HG03457 (cell line): Measurements from ENCODE around the gene ASIC4.
A peak's percentile ranks its signal among the peaks of the same experiment; 100 is the strongest.

Experiments
- ATAC-seq: cut with Tn5 transposase; IDR thresholded peaks from one replicate; pipeline ENCODE4 v1.9.1; 2021; ENCODE audit warnings: moderate number of reproducible peaks; ENCODE audit not compliant: unreplicated experiment

The ASIC4 gene

DNA sequence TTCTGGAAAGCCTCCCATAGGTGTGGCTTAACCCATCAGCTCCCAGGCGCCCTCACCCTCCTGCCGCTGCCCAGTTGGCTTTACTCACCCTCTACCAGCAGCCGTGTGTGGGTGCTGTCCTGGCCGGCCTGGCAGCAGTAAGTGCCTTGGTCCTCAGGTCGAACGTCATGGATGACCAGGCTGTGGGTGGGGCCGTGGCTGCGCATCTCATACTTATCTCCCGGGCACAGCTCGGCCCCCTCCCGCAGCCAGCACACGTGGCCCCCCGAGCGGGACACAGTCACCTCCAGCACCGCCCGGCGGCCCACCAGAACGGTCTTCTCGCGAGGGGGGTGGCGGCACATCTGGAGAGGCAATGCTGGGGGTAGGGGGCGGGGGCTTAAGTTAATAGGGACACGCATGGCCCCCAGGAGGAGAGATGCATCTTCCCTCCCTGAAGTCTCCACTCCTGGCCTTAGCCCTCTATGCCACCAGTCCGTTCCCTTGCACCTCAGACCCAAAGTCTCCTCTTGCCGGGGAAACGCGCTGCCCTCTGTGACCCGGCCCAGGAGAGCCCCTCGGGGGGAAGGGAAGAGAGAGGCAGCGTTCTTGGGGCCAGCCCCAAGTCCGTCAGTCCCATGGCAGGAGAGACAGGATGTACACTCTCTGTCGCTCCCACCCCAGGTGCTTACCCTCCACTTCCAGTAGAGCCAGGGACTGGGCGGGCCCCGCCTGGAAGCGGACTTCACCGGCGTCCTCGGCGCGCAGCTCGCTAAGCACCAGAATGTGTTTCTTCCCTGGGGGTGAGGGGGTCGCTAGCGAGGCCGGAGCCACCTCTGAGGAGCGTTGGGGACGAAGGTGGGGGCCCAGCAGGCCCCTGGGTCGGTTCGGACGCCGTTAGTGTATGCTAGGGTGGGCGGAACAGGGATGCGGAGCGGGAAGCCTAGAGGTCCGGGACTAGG is 37.4 kb downstream of the ASIC4 start:
- ATAC-seq = no peak

DNA sequence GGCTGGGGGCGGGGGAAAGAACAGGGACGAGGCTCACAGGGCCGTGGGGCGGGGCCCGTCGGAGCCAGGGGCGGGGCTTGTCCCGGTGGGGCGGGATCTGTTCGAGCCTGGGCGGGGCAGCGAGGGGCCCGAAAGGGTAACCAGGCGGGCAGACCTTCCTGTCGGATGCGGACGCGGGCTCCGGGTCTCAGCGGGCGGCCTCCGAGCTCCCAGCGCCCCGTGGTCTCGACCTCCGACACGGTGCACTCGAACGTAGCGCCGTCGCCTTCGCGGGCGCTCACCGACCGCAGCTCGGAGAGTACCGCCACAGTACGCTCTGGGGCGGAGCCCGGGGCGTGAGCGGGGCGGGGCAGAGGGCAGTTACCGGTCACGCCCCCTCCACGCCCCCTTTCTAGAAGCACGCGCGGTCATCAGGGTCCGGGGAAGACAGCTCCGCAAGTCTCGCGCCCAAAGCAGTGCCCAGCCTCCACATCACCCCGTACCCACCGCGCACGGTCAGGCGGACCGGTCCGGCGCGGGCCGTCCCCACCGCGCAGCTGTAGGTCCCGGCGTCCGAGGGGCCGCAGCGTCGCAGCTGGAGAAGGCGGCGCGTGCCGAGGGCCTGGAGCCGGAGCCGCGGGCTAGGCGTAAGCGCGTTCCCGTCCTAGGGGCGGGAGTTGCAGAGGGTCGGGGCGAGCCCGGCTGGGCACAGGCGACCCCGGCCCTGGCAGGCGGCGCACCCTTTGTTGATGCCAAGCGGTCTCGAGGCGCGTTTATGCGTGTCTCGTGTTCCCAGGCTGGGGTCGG is 38.3 kb downstream of the ASIC4 start:
- peak; percentile 82 for ATAC-seq

DNA sequence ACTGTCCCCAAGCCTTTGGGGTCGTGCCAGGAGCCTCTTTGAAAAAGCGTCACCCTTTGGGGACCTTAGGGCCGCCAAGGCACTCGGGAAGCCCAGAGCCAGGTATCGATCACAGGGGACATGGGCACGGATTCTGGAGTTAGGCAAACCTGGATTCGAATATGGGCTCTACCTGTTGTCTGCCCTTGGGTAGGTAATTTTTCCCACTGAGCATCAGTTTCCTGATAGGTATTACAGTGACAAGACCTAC is 38.8 kb downstream of the ASIC4 start:
- no peak for ATAC-seq

DNA sequence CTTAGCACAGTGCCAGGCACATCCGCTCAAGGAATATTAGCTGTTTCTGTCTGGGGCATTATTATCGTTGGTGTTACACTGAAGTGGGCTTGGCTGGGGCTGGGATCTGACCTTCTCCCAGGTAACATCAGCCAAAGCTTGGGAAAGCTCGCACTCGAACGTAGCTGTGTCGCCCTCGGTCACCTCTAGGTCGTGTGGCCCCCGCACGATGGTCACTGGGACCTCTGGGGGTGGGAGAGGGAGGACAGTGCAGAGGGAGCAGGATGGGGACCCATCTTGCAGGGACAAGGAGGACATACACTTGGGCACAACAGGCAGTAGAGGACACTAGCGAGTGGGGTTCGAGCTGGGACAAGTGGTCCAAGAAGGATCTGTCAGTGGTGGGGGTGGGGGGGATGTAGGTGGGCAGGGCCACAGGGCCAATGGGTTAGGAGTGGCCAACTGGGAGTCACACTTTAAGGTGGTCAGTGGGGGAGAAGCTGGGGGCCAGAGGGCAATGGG is 39.2 kb downstream of the ASIC4 start:
- no peak for ATAC-seq

DNA sequence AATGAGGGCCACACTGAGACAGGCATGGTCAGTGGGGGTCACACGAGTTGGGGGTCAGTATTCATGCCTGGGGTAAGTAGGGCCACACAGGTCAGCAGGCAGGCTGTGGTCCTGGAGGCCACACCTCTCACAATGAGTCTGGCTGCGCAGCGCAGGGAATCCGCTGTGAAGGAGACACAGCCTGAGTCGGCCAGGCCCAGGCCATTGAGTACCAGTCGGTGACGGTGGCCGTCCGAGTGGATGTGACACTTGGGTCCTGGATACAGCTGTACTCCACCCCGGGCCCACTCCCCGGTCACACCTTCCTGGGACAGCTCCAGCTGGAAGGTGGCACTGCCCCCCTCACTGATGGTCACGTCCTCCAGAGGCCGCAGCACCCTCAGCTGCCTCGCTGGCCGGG is 40.1 kb downstream of the ASIC4 start:
- no peak for ATAC-seq

DNA sequence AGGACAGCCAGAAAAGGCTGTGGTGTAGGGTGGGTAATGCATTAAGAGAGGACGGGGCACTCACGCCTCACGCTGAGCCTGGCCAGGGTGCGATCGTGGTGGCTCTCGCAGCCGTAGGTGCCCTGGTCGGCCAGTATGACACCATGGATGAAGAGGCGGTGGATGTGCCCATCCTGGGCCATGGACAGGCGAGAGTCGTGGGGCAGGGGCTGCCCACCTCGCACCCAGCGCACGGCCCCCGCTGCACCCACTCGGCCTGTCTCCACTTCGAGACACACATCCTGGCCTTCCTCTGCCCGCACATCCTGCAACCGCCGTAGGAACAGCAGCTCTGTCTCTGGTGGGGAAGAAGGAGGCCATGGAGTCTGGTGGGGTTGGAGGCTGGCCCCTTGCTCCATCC is 41.7 kb downstream of the ASIC4 start:
- no peak for ATAC-seq

DNA sequence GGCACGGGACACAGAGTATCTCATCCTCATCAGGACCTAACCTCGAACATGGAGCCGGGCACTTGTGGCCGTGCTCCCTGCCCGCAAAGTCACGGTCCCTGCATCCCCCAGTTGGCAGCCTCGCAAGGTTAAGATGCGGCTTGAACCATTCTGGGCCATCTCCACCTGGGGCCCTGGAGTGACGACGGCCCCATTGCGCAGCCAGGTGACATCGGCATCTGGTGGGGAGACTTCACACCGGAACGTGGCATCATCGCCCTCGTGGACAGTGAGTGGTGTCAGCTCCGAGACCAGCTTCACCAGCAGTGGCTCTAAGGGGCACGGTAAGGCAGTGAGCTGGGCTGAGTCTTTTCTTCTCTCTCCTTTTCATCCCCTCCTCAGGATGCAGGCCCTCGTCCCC is 42.1 kb downstream of the ASIC4 start:
- no peak for ATAC-seq

DNA sequence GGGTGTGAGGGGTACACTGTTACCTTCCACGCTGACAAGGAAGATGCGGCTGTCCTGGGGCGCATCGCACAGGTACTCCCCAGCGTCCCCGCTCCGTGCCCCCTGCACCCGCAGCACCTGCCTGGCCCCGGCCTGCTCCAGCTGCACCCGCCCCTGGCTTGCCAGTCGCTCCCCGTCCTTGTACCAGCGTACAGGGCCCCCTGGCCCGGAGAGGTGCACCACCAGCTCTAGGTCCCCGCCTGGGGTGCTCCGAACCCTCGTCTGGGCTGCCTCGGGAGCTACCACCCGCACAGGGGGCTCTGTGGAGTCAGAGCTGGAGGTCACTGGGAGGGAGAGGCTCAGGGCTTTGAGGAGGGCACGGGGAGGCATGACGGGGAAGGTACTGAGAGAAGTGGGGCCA is 43.0 kb downstream of the ASIC4 start:
- ATAC-seq = no peak

DNA sequence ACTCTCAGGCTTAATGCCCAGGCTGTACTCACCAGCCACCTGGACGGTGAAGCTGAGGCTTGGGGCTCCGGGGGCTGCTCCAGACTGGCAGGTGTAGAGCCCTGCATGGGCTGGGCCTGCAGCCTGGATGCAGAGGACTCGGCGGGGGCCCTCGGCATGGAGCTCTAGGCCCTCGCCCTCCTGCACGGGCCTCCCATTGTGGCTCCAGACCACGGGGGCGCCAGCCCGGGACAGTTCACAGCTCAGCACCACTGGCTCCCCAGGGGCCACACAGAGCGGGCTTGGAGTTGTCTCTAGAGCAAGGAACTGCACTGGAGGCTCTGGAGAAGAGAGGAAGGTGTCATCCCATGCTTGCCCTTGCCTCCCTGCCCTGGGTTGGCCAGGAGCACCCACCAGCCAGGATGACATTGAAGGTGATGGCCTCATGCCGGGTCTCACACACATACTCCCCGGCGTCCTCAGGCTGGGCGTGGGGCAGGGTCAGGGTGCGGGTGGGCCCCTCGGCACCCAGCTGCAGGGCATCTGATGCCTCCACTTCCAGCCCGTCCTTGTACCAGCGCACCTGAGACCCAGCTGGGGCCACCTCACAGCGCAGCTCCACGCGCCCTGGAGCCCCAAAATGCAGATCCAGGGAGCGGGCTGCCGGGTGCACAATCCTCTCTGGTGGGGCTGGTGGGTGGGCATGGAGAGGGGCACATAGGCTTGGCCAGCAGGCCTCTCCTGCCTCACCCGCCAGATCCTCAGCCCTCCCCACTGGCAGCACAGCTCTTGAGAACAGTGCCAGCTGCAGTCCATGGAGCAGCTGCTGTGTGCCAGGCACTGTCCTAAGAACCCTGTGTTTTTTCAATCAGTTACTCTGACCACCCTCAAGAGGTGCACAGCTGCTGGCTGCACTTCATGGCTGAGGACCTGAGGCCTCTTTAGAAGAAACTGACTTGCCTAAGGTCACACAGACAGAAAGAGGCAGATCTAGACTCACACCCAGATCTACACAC is 43.8 kb downstream of the ASIC4 start:
- no peak for ATAC-seq

DNA sequence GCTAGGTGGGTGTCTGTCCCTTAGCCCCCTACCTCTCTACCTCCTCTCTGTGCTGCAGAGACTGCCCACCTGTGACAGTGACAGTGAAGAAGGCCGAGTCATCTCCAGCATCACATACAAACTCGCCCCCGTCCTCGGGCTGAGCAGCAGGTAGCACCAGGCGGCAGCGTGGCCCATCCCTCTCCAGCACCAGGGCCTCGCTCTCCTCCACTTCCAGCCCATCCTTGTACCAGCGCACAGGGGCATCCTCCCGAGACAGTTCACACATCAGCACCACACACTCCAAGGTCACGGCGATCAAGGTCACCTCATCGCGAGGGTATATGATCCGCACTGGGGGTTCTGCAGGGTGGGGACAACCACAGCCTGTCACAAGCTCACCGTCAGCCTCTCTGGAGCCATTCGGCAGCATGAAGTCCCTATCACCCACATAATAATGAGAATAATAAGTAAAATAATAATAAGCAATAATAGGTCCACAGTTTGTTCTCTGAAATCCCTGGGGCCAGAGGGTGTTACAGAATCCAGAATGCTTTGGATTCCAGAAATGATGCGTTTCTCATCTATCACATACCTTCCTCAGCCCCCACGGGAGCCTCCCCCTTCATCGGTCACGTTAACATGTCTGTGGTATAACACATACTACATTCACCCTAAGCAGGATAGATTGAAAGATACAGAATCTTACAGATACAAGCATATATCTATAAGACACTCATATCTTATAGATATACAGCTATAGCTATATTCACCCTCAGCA is 45.1 kb downstream of the ASIC4 start:
- no peak for ATAC-seq

DNA sequence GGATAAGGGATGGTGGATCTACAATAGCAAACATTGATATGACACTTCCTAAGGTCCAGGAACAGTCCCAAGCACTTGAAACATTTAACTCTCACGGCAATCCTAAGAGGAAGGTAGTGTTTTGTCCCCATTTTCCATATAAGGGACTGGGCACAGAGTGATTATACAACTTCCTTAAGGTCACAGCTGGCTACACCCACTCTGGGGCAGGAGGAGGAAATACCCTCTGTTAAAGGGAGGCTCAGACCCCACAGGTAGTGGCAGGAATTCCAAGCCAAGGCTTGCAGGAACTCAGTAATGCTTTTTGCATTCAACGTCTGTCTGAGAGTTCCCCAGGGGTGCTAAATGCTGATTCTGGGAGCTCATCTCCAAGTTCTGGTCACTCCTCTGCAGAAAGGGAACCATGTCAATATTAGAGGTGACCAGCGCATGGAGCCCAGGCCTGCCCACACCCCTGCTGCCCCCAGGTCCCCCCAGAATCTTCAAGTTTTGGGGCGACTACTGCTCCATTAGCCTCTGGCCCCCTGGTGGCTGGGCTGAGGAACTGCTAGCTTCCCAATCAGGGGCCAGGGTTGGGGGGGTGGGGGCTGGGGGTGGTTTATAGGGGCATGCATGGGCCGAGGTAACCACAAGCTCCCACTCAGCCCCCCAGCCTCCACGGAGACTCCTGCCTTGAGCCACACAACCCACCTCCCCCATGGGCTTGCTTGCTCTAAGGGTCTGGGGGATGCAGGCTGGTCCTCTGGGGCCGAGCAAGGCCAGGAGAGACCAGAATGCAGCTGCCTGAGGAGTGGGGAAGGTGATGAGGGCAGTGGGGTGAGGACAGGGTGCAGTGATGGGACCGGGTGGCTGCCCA is 46.0 kb downstream of the ASIC4 start:
- ATAC-seq = no peak

DNA sequence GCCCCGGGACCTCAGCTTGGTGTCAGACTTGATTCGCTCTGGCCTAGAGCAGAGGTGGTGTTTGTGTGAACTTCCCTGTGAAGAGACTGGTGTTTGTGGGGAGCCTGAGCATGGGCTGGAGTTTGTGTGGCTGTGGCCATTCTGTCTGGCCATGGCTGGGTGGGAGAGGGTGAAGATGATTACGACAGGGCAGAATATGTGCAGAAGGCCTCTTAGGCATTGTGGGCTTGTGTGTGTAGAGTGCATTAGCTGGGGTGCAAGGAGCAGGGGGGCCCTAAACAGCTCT is 46.6 kb downstream of the ASIC4 start:
- ATAC-seq = no peak

DNA sequence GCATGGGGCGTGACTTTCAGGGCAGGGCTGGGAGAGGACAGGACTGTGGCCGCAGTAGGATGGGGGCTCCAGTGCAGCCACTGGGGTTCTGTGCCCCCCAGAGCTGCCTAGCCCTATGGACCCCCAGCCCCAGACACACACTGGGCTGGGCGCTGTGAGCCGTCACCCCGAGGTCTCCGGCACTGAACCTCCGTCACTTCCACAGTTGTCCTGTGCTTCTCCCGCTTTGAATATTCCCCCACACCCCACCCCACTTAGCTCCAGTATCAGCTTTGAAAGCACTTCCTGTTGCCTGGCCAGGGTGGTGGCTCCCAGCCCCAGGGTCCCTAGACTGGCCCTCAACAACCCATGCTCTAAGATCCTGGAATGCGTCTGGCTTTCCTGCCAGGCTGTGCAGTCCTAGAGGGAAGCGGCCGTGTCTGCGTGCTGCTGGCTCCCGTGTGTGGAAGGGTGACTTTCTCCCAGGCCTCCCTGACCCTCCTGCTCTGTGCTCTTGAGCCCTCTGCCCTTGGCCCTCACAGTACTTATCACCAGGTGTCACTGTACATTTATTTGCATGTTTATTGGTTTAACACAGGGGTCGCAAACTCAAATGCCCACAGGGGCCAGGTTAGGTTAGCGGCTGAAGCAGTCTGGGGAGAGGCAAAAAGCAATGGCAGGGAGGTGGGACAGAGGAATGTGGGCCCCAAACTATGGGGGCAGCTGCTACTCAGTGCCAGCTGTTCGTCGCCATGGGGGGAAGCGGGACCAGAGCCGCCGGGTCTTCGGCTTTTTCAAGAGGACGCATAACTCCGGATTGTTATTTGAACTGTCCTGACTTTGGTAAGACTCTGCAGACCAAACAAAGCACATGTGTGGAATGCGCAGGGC is 47.1 kb downstream of the ASIC4 start:
- no peak for ATAC-seq

DNA sequence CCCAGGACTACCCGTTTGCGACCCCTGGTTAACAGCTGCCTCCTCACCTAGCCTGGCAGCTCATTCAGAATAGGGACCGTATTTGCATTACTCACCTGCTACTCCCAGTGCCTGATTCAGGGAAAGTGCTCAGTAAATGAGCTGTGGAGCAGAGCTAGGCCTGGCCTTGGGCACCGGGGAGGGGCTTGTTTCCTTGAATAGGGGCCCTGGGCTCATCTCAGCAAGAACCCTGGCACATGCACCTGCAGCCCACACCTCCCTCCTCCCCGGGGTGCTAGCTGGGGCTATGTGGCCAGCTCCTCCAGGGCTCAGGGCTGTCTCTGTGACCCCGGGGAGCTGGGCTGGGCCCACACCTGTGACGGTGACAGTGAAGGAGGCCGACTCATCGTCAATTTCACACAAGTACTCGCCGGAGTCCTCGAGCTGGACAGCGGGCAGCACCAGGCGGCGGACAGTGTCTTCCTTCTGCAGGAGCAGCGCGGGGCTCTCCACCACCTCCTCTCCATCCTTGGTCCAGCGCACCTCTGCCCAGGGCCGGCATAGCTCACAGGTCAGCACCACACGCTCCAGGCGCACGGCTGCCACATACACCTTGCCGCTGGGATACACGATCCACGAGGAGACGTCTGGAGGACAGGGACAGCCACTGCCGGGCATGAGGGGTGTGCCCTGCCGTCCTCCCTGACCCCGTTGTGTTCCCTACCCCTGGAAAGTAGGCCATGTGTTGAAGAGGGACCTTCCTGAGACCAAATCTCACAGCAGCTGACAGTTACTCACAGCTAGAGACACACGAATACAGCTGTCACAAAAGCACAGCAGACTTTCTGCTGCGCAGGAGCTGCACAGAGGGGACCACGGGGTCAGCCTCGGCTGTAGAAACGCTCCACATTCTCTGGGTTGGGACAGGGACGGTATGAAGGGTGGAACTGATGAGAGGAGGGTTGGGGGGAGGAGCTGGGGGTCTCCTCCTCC is 48.1 kb downstream of the ASIC4 start:
- no peak for ATAC-seq

DNA sequence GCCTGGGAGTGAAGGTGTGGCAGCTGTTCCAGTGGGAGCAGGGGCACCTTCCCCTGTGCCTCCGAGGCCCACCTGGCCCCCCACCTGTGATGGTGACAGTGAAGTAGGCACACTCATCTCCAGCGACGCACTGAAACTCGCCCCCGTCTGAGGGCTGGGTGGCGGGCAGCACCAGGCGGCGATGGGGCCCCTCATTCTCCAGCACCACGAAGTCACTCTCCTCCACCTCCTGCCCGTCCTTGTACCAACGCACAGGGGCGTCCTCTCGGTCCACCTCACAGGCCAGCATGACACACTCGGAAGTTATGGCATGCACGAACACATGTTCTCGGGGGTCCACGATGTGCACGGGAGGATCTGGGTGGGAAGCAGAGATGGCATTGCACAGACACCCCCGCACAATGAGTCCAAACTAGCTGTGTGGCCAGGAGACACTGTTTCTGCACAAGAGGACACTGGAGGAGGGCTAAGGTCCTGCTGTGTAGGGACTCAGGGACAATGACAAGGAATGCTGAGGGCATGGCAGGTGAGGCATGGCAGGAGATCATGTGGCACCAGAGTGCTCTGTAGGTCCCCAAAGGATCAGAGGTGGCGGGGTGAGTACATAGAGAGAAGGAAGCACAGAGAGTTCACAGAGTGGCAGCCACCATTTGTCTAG is 49.1 kb downstream of the ASIC4 start:
- ATAC-seq = no peak

DNA sequence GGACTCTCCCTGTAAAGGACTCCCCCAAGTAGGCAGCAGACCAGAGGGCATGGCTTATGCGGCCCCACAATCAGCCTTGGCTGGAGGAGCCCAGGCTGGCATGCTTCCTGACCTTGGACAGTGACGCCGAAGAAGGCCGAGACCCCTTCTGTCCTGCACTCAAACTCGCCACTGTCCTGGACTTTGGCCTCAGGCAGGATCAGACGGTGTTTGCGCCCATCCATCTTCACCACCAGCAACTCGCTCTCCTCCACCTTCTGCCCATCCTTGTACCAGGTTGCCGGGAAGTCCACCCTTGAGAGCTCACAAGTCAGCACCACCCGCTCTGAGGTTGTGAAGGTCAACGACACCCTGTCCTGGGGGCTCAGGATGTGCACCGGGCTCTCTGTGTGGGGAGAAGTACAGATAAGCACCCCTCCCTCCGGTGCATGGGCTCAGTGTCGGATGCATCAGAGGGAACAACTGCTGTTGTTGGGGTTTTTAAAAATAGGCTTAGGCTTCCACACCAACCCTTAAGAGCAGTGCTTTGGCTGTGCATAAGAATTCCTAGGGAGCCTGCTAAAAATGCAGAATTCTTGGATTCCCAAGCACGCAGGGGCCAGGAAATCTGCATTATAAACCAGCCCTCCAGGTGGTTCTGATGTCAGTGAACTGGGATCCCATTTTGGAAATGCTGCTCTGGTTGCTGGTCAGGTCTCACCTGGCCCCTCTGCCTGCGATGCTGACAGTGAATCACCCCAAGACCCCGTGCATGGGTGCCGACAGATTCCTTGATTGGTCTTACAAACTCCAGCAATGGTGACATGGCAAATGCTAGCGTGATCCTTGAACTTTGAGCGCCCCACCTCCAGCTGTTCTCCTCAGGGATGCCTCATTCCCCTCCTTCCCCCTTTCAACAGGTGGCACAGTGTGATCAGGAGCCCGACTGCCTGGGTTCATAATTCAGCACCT is 51.1 kb downstream of the ASIC4 start:
- ATAC-seq = no peak
